HepG2 (cell line): ENCODE data around the gene ATE1. TPM values are rescaled to one million over a fixed set of nuclear protein-coding genes. Genes with fewer than 3 reads are reported as not detected.

Source experiments
- ATAC-seq: fragments of 200-7000 bp; cut with Tn5 transposase; 3 replicates; pipeline ENCODE4 v1.9.1; 2020; ENCODE audit warnings: mild to moderate bottlenecking, moderate library complexity
- BruUV-seq: library from RNA; stranded (reverse); fragments of 400-500 nt; replicated peaks from 2 replicates; lab custom pipeline; 2021; lab: Mats Ljungman, UMichigan
- CTCF ChIA-PET: fragments of 300-600 bp; formaldehyde crosslinking; extraction: SDS; loops from one replicate; lab custom pipeline; 2021; ENCODE audit warnings: low total read pairs, inconsistent platforms, low intra/inter-chr PET ratio; lab: Yijun Ruan, JAX
- POLR2A ChIA-PET: fragments of 350-600 bp; sonication (Branson Sonifier 250); formaldehyde crosslinking; loops from one replicate; lab custom pipeline; 2020; ENCODE audit warnings: antibody characterized with exemption, inconsistent platforms; lab: Yijun Ruan, JAX
- DNase-seq: peaks from one replicate; pipeline ENCODE4 v3.0.0-alpha.2; 2015; ENCODE audit warnings: low spot score
- FAIRE-seq: peaks from 3 replicates; lab custom pipeline; 2011; peaks lifted over from hg19 to GRCh38; lab: Jason Lieb, UNC
- H2AFZ ChIP-seq: one replicate; pipeline ENCODE4 v1.6.1; 2011; ENCODE audit warnings: low read length, inconsistent platforms
- H3K27ac ChIP-seq: fragments of 300-600 bp; 3 replicates; pipeline ENCODE4 v1.8.0; 2011; ENCODE audit warnings: mixed run types, mild to moderate bottlenecking, mixed read lengths, low read length, inconsistent platforms; ENCODE audit not compliant: insufficient read depth; ENCODE audit errors: extremely low read length
- H3K27me3 ChIP-seq, 2 experiments: fragments of 200-600 bp in 1 of 2; 2 replicates in 1 of 2; 3 replicates in 1 of 2; pipeline versions ENCODE4 v1.6.0 to v1.8.0; 2011; ENCODE audit warnings: low read length in 2 of 2, mild to moderate bottlenecking in 2 of 2, moderate library complexity in 2 of 2, inconsistent platforms in 1 of 2; ENCODE audit not compliant: insufficient read depth in 2 of 2, control insufficient read depth in 1 of 2
- H3K36me3 ChIP-seq, 2 experiments: fragments of 200-600 bp in 1 of 2; replicated peaks in 1 of 2; 2 replicates in 1 of 2; 3 replicates in 1 of 2; pipeline versions ENCODE4 v1.5.1 to v1.8.0; 2011; ENCODE audit warnings: low read length in 2 of 2, inconsistent platforms in 1 of 2; ENCODE audit not compliant: insufficient read depth in 2 of 2, control insufficient read depth in 1 of 2
- H3K4me1 ChIP-seq: 2 replicates; pipeline ENCODE4 v1.5.1; 2012; ENCODE audit warnings: low read length, inconsistent platforms; ENCODE audit not compliant: insufficient read depth
- H3K4me2 ChIP-seq: 2 replicates; pipeline ENCODE4 v1.6.0; 2011; ENCODE audit warnings: low read depth, low read length, inconsistent platforms
- H3K4me3 ChIP-seq, 3 experiments: fragments of 200-600 bp in 1 of 3; sonication (generic), shearing (Covaris generic) in 1 of 3; replicated peaks in 1 of 3; 2 replicates each; pipeline ENCODE4 v1.5.1; 2011 to 2016; ENCODE audit warnings: low read length in 3 of 3, inconsistent platforms in 2 of 3, low read depth in 2 of 3, mild to moderate bottlenecking in 2 of 3, control low read depth in 1 of 3, mixed read lengths in 1 of 3; ENCODE audit not compliant: insufficient read depth in 1 of 3
- H3K79me2 ChIP-seq: one replicate; pipeline ENCODE4 v1.6.1; 2011; ENCODE audit warnings: low read length, inconsistent platforms; ENCODE audit not compliant: insufficient read depth
- H3K9ac ChIP-seq: 2 replicates; pipeline ENCODE4 v1.6.0; 2011; ENCODE audit warnings: mild to moderate bottlenecking, low read depth, low read length, inconsistent platforms; ENCODE audit not compliant: insufficient read depth
- H3K9me3 ChIP-seq: 2 replicates; pipeline ENCODE4 v1.5.1; 2012; ENCODE audit warnings: mild to moderate bottlenecking, low read length
- H4K20me1 ChIP-seq: 2 replicates; pipeline ENCODE4 v1.6.0; 2011; ENCODE audit warnings: inconsistent platforms, mild to moderate bottlenecking, low read length, moderate library complexity; ENCODE audit not compliant: insufficient read depth
- AHDC1 ChIP-seq: sonication (generic); formaldehyde crosslinking; IDR thresholded peaks from 2 replicates; pipeline ENCODE4 v1.5.1; 2020; ENCODE audit warnings: mild to moderate bottlenecking, missing genetic modification reagents, borderline replicate concordance
- FOXA3 ChIP-seq: IDR thresholded peaks from 2 replicates; pipeline ENCODE4 v1.6.1; 2016; ENCODE audit warnings: missing genetic modification reagents, missing compliant biosample characterization
- FOXK2 ChIP-seq: fragments of 450-650 bp; IDR thresholded peaks from 2 replicates; pipeline ENCODE4 v1.6.1; 2016
- FOXP1 ChIP-seq, 2 experiments: fragments of 450-650 bp in 1 of 2; IDR thresholded peaks; 2 replicates each; pipeline ENCODE4 v1.6.1; 2017 to 2018; ENCODE audit warnings: antibody characterized with exemption in 1 of 2
- HOXA9 ChIP-seq: sonication (generic); formaldehyde crosslinking; IDR thresholded peaks from 2 replicates; pipeline ENCODE4 v1.8.1; 2022; ENCODE audit warnings: missing genetic modification reagents, mild to moderate bottlenecking, moderate library complexity, borderline replicate concordance
- RFX3 ChIP-seq: IDR thresholded peaks from 2 replicates; pipeline ENCODE4 v1.6.1; 2016; ENCODE audit warnings: missing biosample characterization, missing genetic modification reagents
- SMARCC2 ChIP-seq: fragments of 450-650 bp; IDR thresholded peaks from 2 replicates; pipeline ENCODE4 v1.6.1; 2017; ENCODE audit warnings: antibody characterized with exemption, mild to moderate bottlenecking
- THAP11 ChIP-seq: IDR thresholded peaks from 2 replicates; pipeline ENCODE4 v1.6.1; 2016; ENCODE audit warnings: missing biosample characterization, missing genetic modification reagents
- ZBTB38 ChIP-seq: sonication (generic); formaldehyde crosslinking; IDR thresholded peaks from 2 replicates; pipeline ENCODE4 v1.5.1; 2020; ENCODE audit warnings: mild to moderate bottlenecking, missing genetic modification reagents
- ZNF780A ChIP-seq: sonication (generic); formaldehyde crosslinking; IDR thresholded peaks from 2 replicates; pipeline ENCODE4 v1.8.0; 2022; ENCODE audit warnings: mild to moderate bottlenecking, missing genetic modification reagents, moderate library complexity
- ZSCAN20 ChIP-seq: sonication (generic); formaldehyde crosslinking; IDR thresholded peaks from 2 replicates; pipeline ENCODE4 v1.4.0; 2020; ENCODE audit warnings: missing genetic modification reagents, mild to moderate bottlenecking, borderline replicate concordance
- WGBS: methylation state at CpG from one replicate; pipeline ENCODE4 v1.1.6; 2017; ENCODE audit warnings: low lambda C conversion rate; 5-methylcytosine and 5-hydroxymethylcytosine counted together
- in situ Hi-C: cut with HindIII; loops from 2 replicates; pipeline ENCODE4 v1.10.0; 2017; ENCODE audit warnings: low pct_unique_long_range_greater_than_20kb; ENCODE audit not compliant: extremely low pct_ligation_motif_present
- intact Hi-C: fragments of 100-400 bp; cut with micrococcal nuclease; formaldehyde crosslinking; loops from one replicate; pipeline ENCODE4 v1.10.0; 2022; ENCODE audit not compliant: unreplicated experiment
- polyA plus RNA-seq, 8 experiments: library from polyadenylated mRNA; depleted of rRNA in 3 of 8; stranded (reverse) in 7 of 8; unstranded in 1 of 8; fragments of >200 nt; fragmentation: Illumina TruSeq in 4 of 8; extraction: Trizol in 4 of 8; gene quantifications; 2 replicates each; pipeline versions ENCODE4 v1.2.1 to v1.2.3, GENCODE V29; 2011 to 2016; ENCODE audit warnings: low read depth in 4 of 8, missing spikeins in 1 of 8, mixed read lengths in 1 of 8; ENCODE audit not compliant: insufficient read depth in 1 of 8
- total RNA-seq, 5 experiments: library from RNA; depleted of rRNA; stranded (reverse); fragments of >200 nt; fragmentation: Illumina TruSeq; extraction: Trizol; gene quantifications; 2 replicates each; pipeline ENCODE4 v1.2.3, GENCODE V29; 2016; ENCODE audit warnings: low read depth in 1 of 5

ATE1 gene
- total and polyA plus RNA-seq, 2 of the 13 experiments (the other 11 are each of a cell fraction or from before 2014, with no cell fraction given), result 17.5 to 42.2 TPM

GRCh38 chr10:121956111-121957061 is 28.6 kb upstream of the ATE1 start:
- Histone ChIP-seq H3K9me3 (no peaks in the 10 kb centered on the region), H4K20me1 (no peaks in the 10 kb centered on the region), H3K4me2 (no peak overlapping the region), H3K4me3 (no peak overlapping the region), H3K9ac (no peak overlapping the region), H3K79me2 (no peaks in the 10 kb centered on the region), H3K27ac (no peak overlapping the region), H2AFZ (no peak overlapping the region), H3K27me3 (no peaks in the 10 kb centered on the region), H3K36me3 (peaks cover 3 to 31% of the 10 kb centered on the region in 2 experiments; a peak in 4 of 5 replicates), H3K4me1 (no peaks in the 10 kb centered on the region)
- ChIA-PET CTCF (no interaction called here), POLR2A (no interaction called here)
- in situ Hi-C loops, result no loop called here
- 97% methylated on average over 7 of the region's 7 CpGs for WGBS
- DNase-seq (no peak), FAIRE-seq (no peak), ATAC-seq (no peak)
- intact Hi-C loops, result no loop called here
- TF ChIP-seq ZNF780A (CRISPR knock-in tag), result no peak
- TF ChIP-seq HOXA9 (CRISPR knock-in tag), result no peak
- no peak for TF ChIP-seq SMARCC2
- TF ChIP-seq ZSCAN20, result no peak
- TF ChIP-seq FOXK2, result no peak
- no peak for TF ChIP-seq FOXP1 (IDR thresholded peaks at IDR 0.05)
- no peak for TF ChIP-seq FOXP1 (CRISPR knock-in tag; IDR thresholded peaks at IDR 0.05)
- TF ChIP-seq AHDC1 (CRISPR knock-in tag), result no peak
- TF ChIP-seq FOXA3 (CRISPR knock-in tag), result no peak
- no peak for TF ChIP-seq THAP11
- no peak for TF ChIP-seq ZBTB38 (CRISPR knock-in tag)
- TF ChIP-seq RFX3 (CRISPR knock-in tag), result no peak
- no TSS peak for BruUV-seq
